ENCODE measurements around the gene NPRL2. TPM values are rescaled to one million over a fixed set of nuclear protein-coding genes. Genes with fewer than 3 reads are reported as not detected.

Gene NPRL2
- total and polyA plus RNA-seq, 2 of the 8 experiments (the other 6 are each of a cell fraction or from before 2014, with no cell fraction given) = 28.4 to 51.4 TPM

DNA sequence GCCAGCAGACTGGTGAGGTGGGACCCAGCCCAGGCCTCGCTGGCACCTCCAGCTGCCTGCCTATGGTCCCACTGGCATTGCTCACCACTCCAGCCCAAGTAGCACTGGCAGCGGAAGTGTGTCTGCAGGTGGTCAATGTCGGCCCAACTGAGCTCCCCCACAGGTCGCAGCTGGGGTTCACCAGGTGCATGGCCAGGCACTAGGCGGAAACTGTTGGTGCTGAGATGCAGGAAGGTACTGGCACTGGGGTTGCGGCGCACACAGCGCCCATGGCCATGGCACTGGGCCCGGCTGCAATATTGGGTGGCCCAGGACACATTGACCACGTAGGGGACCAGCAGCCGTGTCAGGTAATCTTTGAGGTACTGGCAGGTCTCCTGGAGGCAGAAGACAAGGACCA is 32.4 kb downstream of the NPRL2 start:
- Histone ChIP-seq H4K20me1 (replicated peaks in 1 of 2; ENCODE audit: control insufficient read depth in 1 of 2, insufficient read depth in 2 of 2, low read length in 2 of 2) (peaks cover 19 to 35% of the 10 kb centered on the region in 2 experiments), H4K8ac (ENCODE audit: extremely low read depth, insufficient read depth, low read length) (0 out of 2 replicates have a peak overlapping the region, but pooled peaks have one; percentile 7), H2BK120ac (replicated peaks; ENCODE audit: low read depth, low read length) (no peak overlapping the region), H2AK5ac (ENCODE audit: low read depth, low read length) (no peak overlapping the region), H2BK15ac (ENCODE audit: low read length) (0 out of 2 replicates have a peak overlapping the region, but pooled peaks have one; percentile 10), H3K4me2 (ENCODE audit: insufficient read depth in 1 of 2, low read depth in 2 of 2, low read length in 2 of 2) (no peak overlapping the region), H4K91ac (replicated peaks; ENCODE audit: insufficient read length, low read length) (no peak overlapping the region), H3K79me1 (ENCODE audit: low read depth, low read length) (peaks cover 20% of the 10 kb centered on the region), H3K14ac (ENCODE audit: insufficient read length) (no peak overlapping the region), H3K36me3 (ENCODE audit: control insufficient read depth in 2 of 4, insufficient read depth in 4 of 4, low read length in 3 of 4) (peaks cover 16 to 34% (median 28%) of the 10 kb centered on the region in 4 experiments), H3K18ac (ENCODE audit: extremely low read depth, low read length) (no peak overlapping the region), H3K23me2 (ENCODE audit: low read depth, low read length) (peaks cover 17% of the 10 kb centered on the region), H2BK5ac (ENCODE audit: low read depth, low read length) (no peak overlapping the region), H3K9ac (replicated peaks in 1 of 4; ENCODE audit: extremely low read depth in 1 of 4, low read depth in 3 of 4, low read length in 3 of 4) (no peak overlapping the region), H3K4ac (replicated peaks; ENCODE audit: insufficient read length, low read depth, low read length) (no peak overlapping the region), H3K79me2 (ENCODE audit: control insufficient read depth in 1 of 2, insufficient read depth in 2 of 2, low read length in 2 of 2) (peaks cover 0 to 25% of the 10 kb centered on the region in 2 experiments; a peak in 3 of 4 replicates), H2BK12ac (ENCODE audit: low read depth, low read length) (no peak overlapping the region), H2BK20ac (ENCODE audit: low read length) (no peak overlapping the region), H3K4me1 (replicated peaks in 1 of 4; ENCODE audit: control insufficient read depth in 3 of 4, insufficient read depth in 4 of 4, low read length in 3 of 4) (peaks cover 0 to 22% (median 16%) of the 10 kb centered on the region in 4 experiments; a peak in 6 of 7 replicates), H3K27me3 (replicated peaks in 1 of 4; ENCODE audit: control insufficient read depth in 3 of 4, extremely low read depth in 1 of 4, insufficient read depth in 3 of 4, low read length in 3 of 4) (no peaks in the 10 kb centered on the region), H3K56ac (replicated peaks; ENCODE audit: insufficient read length, low read depth, low read length) (no peak overlapping the region), H3K4me3 (ENCODE audit: extremely low read depth in 1 of 4, insufficient read depth in 2 of 4, low read depth in 3 of 4, low read length in 4 of 4) (no peak overlapping the region), H3K9me3 (ENCODE audit: insufficient read depth in 2 of 2, low read depth in 1 of 2, low read length in 1 of 2) (no peaks in the 10 kb centered on the region; a peak in 1 of 4 replicates), H2AFZ (ENCODE audit: low read length) (no peak overlapping the region), H3K23ac (ENCODE audit: insufficient read length) (no peak overlapping the region), H4K5ac (ENCODE audit: insufficient read length, low read depth, low read length) (no peak overlapping the region), H3K27ac (ENCODE audit: low read depth, low read length) (no peak overlapping the region)
- ChIA-PET CTCF (ENCODE audit: partially characterized antibody) (interaction anchor here (0.6 to 3.9 kb wide), 8 partner anchors 10 to 139 kb away, joined by 3 to 17 read pairs (median 4); partner anchors contain the start of genes HYAL1 and TUSC2), POLR2A (ENCODE audit: partially characterized antibody) (interaction anchor here (0.7 to 12.6 kb wide), 6 partner anchors 12 to 34 kb away, joined by 3 to 149 read pairs (median 6); partner anchors contain the start of genes HYAL1, HYAL3, IFRD2 and NAA80)
- no peak for TF ChIP-seq CHD1 (IDR thresholded peaks at IDR 0.05; ENCODE audit: low read depth, low read length)
- TF ChIP-seq POLR2A (IDR thresholded peaks at IDR 0.05; ENCODE audit: control extremely low read depth in 1 of 2, low read depth in 2 of 2, low read length in 2 of 2) = no peak
- TF ChIP-seq ATF3 (IDR thresholded peaks at IDR 0.05; ENCODE audit: insufficient read depth, low read depth, low read length) = no peak
- no peak for TF ChIP-seq RBBP5 (IDR thresholded peaks at IDR 0.05; ENCODE audit: borderline replicate concordance, low read depth, low read length)
- no peak for TF ChIP-seq TEAD4 (IDR thresholded peaks at IDR 0.05; ENCODE audit: low read depth, low read length)
- no peak for TF ChIP-seq MAFK (IDR thresholded peaks at IDR 0.05; ENCODE audit: low read depth, low read length)
- TF ChIP-seq TCF12 (IDR thresholded peaks at IDR 0.05; ENCODE audit: low read depth, low read length) = no peak
- no peak for TF ChIP-seq SRF (IDR thresholded peaks at IDR 0.05; ENCODE audit: low read depth, low read length)
- no peak for TF ChIP-seq CREB1 (IDR thresholded peaks at IDR 0.05)
- DNase-seq (ENCODE audit: low read depth in 1 of 2, low spot score in 2 of 2) (no peak), FAIRE-seq (no peak)
- 95% methylated on average over 11 of the region's 11 CpGs; no CpG with 5 or more reads in 1 of the 2 experiments for WGBS, 2 experiments (ENCODE audit: extremely low coverage in 1 of 2, insufficient coverage in 1 of 2, insufficient read length in 1 of 2, insufficient replicate concordance in 2 of 2, low coverage in 1 of 2, low lambda C conversion rate in 2 of 2, missing lambda C conversion rate in 1 of 2)

Measured in H1 (cell line).